ENCODE data around the gene UST. TPM values are rescaled to one million over a fixed set of nuclear protein-coding genes. Genes with fewer than 3 reads are reported as not detected.

The UST gene
- total RNA-seq, 2 experiments from 2014 or later = 1.9 to 3.7 TPM

GRCh38 chr6:149043476-149044130 lies 296.8 kb downstream of the UST start:
- H3K27me3 Mint-ChIP-seq = no peaks in the 10 kb centered on the region
- no peaks in the 10 kb centered on the region for H3K9me3 Mint-ChIP-seq
- ATAC-seq (ENCODE audit: poor library complexity) (no peak), DNase-seq (peak in 1 of 14 experiments; percentile 32)
- H3K4me3 Mint-ChIP-seq = no peak overlapping the region
- intact Hi-C loops (cut with DNase I, micrococcal nuclease) = no loop called here
- no peak overlapping the region for H3K27ac ChIP-seq (ENCODE audit: low read depth in 1 of 2, low read length in 2 of 2)
- peaks cover 23% of the 10 kb centered on the region for H3K4me1 ChIP-seq (ENCODE audit: insufficient read depth, low read length)
- no peaks in the 10 kb centered on the region for H3K36me3 ChIP-seq (ENCODE audit: insufficient read depth, low read length)
- no peak overlapping the region for H3K27ac Mint-ChIP-seq
- ChIA-PET CTCF (no interaction called here), POLR2A (interaction anchor here (0.9 to 1.1 kb wide), 2 partner anchors 12 to 18 kb away, joined by 3 to 6 read pairs; no protein-coding TSS in a partner anchor)
- no peak overlapping the region for H3K4me3 ChIP-seq (ENCODE audit: low read length)
- no peaks in the 10 kb centered on the region for H3K36me3 Mint-ChIP-seq (ENCODE audit: low read depth)
- H3K4me1 Mint-ChIP-seq (ENCODE audit: low read depth) = peaks cover 39% of the 10 kb centered on the region
- TF ChIP-seq, protein P1, sequence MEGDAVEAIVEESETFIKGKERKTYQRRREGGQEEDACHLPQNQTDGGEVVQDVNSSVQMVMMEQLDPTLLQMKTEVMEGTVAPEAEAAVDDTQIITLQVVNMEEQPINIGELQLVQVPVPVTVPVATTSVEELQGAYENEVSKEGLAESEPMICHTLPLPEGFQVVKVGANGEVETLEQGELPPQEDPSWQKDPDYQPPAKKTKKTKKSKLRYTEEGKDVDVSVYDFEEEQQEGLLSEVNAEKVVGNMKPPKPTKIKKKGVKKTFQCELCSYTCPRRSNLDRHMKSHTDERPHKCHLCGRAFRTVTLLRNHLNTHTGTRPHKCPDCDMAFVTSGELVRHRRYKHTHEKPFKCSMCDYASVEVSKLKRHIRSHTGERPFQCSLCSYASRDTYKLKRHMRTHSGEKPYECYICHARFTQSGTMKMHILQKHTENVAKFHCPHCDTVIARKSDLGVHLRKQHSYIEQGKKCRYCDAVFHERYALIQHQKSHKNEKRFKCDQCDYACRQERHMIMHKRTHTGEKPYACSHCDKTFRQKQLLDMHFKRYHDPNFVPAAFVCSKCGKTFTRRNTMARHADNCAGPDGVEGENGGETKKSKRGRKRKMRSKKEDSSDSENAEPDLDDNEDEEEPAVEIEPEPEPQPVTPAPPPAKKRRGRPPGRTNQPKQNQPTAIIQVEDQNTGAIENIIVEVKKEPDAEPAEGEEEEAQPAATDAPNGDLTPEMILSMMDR (IDR thresholded peaks at IDR 0.05) = no peak
- peaks cover 0 to 5% of the 10 kb centered on the region in 2 experiments for H3K9me3 ChIP-seq (ENCODE audit: control insufficient read depth in 1 of 2, insufficient read depth in 1 of 2, low read length in 2 of 2)
- H3K27me3 ChIP-seq (ENCODE audit: control insufficient read depth in 1 of 2, insufficient read depth in 2 of 2, low read length in 2 of 2) = no peaks in the 10 kb centered on the region

DNA sequence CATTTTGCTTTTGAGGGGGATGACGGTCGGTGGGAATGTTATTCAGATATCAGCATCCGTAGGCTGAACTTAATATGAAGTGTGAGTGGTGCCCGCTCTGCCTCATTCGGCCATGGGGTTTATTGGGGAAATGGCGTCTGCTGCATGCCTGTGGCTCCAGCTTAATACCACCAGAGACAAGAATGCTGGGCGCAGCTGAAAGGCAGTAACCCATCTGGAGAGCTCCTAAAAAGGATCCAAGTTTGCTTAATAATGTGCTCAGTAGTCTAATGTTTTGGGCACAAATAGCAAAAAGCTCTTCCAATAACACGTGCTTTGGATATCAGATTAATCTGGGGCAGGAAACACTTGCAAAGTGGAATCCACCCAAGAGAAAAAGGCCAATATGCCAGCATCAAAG lies 297.7 kb downstream of the UST start:
- no peaks in the 10 kb centered on the region for H3K36me3 ChIP-seq (ENCODE audit: insufficient read depth, low read length)
- H3K27ac Mint-ChIP-seq = no peak overlapping the region
- H3K27me3 ChIP-seq (ENCODE audit: control insufficient read depth in 1 of 2, insufficient read depth in 2 of 2, low read length in 2 of 2) = no peaks in the 10 kb centered on the region
- H3K4me1 ChIP-seq (ENCODE audit: insufficient read depth, low read length) = peaks cover 23% of the 10 kb centered on the region
- ChIA-PET CTCF (no interaction called here), POLR2A (interaction anchor here (1.1 to 2.0 kb wide), 3 partner anchors 13 to 31 kb away, joined by 3 to 7 read pairs (median 6); no protein-coding TSS in a partner anchor)
- no peak overlapping the region for H3K4me3 Mint-ChIP-seq
- ATAC-seq (ENCODE audit: poor library complexity) (no peak), DNase-seq (no peak)
- H3K36me3 Mint-ChIP-seq (ENCODE audit: low read depth) = no peaks in the 10 kb centered on the region
- H3K27ac ChIP-seq (ENCODE audit: low read depth in 1 of 2, low read length in 2 of 2) = no peak overlapping the region
- peaks cover 39% of the 10 kb centered on the region for H3K4me1 Mint-ChIP-seq (ENCODE audit: low read depth)
- H3K9me3 ChIP-seq (ENCODE audit: control insufficient read depth in 1 of 2, insufficient read depth in 1 of 2, low read length in 2 of 2) = peaks cover 0 to 5% of the 10 kb centered on the region in 2 experiments
- H3K4me3 ChIP-seq (ENCODE audit: low read length) = no peak overlapping the region
- no peaks in the 10 kb centered on the region for H3K9me3 Mint-ChIP-seq
- H3K27me3 Mint-ChIP-seq = no peaks in the 10 kb centered on the region
- TF ChIP-seq, protein P1 (IDR thresholded peaks at IDR 0.05) = no peak
- intact Hi-C loops (cut with DNase I, micrococcal nuclease) = no loop called here

- ATAC-seq (ENCODE audit: poor library complexity) (peak; percentile 90), DNase-seq (peak in 4 of 14 experiments; percentile 38 to 57 (median 46))
- POLR2A ChIA-PET = interaction anchor here (0.8 to 2.9 kb wide), 7 partner anchors 10 to 187 kb away, joined by 3 to 12 read pairs (median 4); no protein-coding TSS in a partner anchor
- Mint-ChIP-seq H3K4me3 (peak overlapping the region; percentile 22), H3K27ac (peak overlapping the region; percentile 7), H3K9me3 (no peaks in the 10 kb centered on the region), H3K27me3 (no peaks in the 10 kb centered on the region), H3K36me3 (ENCODE audit: low read depth) (no peaks in the 10 kb centered on the region), H3K4me1 (ENCODE audit: low read depth) (peaks cover 39% of the 10 kb centered on the region)
- CTCF ChIA-PET = interaction anchor here (0.7 to 2.6 kb wide), 3 partner anchors 32 to 386 kb away, joined by 3 to 10 read pairs (median 4); no protein-coding TSS in a partner anchor
- Histone ChIP-seq H3K36me3 (ENCODE audit: insufficient read depth, low read length) (no peaks in the 10 kb centered on the region), H3K9me3 (ENCODE audit: control insufficient read depth in 1 of 2, insufficient read depth in 1 of 2, low read length in 2 of 2) (peaks cover 0 to 5% of the 10 kb centered on the region in 2 experiments), H3K27ac (ENCODE audit: low read depth in 1 of 2, low read length in 2 of 2) (no peak overlapping the region), H3K27me3 (ENCODE audit: control insufficient read depth in 1 of 2, insufficient read depth in 2 of 2, low read length in 2 of 2) (no peaks in the 10 kb centered on the region), H3K4me3 (ENCODE audit: low read length) (no peak overlapping the region), H3K4me1 (ENCODE audit: insufficient read depth, low read length) (peaks cover 23% of the 10 kb centered on the region)
- intact Hi-C loops (cut with DNase I, micrococcal nuclease) = no loop called here
- TF ChIP-seq, protein P1 (IDR thresholded peaks at IDR 0.05) = no peak
Observed at GRCh38 chr6:149045404-149045803, 298.6 kb downstream of the UST start.

Data from CD4-positive, alpha-beta T cell (primary cell).